Fibroblast of lung (primary cell): ENCODE measurements around the gene WWOX.

Experiments used
- CTCF ChIP-seq, 2 donors: IDR thresholded peaks in 1 of 2; conservative IDR thresholded peaks in 1 of 2; 1 replicate in 1 of 2; 2 replicates in 1 of 2; pipeline ENCODE4 v1.5.1; 2011 to 2012; ENCODE audit warnings: low read length in 2 of 2, control low read depth in 1 of 2, inconsistent platforms in 1 of 2, low read depth in 1 of 2, mild to moderate bottlenecking in 1 of 2
- EZH2 ChIP-seq: IDR thresholded peaks from 2 replicates; pipeline ENCODE4 v1.5.1; 2012; ENCODE audit warnings: low read length, control low read depth, mild to moderate bottlenecking; ENCODE audit errors: missing control alignments

DNA sequence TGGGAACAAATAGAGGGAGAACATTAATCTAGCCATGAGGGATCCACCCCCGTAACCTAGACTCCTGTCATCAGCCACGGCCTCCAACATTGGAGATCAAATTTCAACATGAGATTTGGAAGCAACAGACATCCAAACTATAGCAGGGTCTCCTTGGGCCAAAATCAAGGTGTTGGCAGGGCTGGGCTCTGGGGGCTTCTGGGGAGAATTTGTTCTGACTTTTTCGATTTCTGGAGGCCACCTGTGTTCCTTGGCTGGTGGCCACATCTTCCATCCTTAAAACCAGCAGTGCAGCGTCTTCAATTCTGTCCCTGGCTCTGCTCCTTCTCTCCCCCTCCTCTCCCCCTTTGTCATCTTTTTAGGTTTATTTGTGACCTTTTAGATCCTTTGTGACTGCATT lies 546.2 kb downstream of the WWOX start:
- TF ChIP-seq CTCF (conservative IDR thresholded peaks at IDR 0.05 in 1 of 2, IDR thresholded peaks at IDR 0.05 in 1 of 2; ENCODE audit: low read depth in 1 of 2, low read length in 2 of 2) (no peak), EZH2 (no peak)
